Stimulated activated CD4-positive, alpha-beta T cell treated with anti-CD3 and anti-CD28 coated beads, Interleukin-12 subunit alpha, Interleukin-12 subunit beta, amount 100 ng/mL, for 48 hours (primary cell): ENCODE results near the gene RAB40B.

ENCODE experiments used
- DNase-seq, 3 donors: peaks; one replicate each; pipeline ENCODE4 v3.0.0-alpha.2; 2020; ENCODE audit warnings: low read depth in 2 of 3, low spot score in 1 of 3

The RAB40B gene

GRCh38 chr17:82616021-82616711 lies 82.3 kb downstream of the RAB40B start:
- no peak for DNase-seq

GRCh38 chr17:82615084-82616020 lies 83.1 kb downstream of the RAB40B start:
- DNase-seq: no peak

- DNase-seq: no peak
Observed at GRCh38 chr17:82614095-82614631, 84.3 kb downstream of the RAB40B start.

- no peak for DNase-seq
Observed at GRCh38 chr17:82613283-82614094, 85.0 kb downstream of the RAB40B start.

GRCh38 chr17:82611140-82612058 lies 87.1 kb downstream of the RAB40B start:
- DNase-seq: no peak

- DNase-seq: no peak
Observed at GRCh38 chr17:82609655-82610054, 88.8 kb downstream of the RAB40B start.

GRCh38 chr17:82608816-82609215 lies 89.7 kb downstream of the RAB40B start:
- DNase-seq: no peak

- DNase-seq: no peak
Observed at GRCh38 chr17:82605939-82606600, 92.4 kb downstream of the RAB40B start.
